ENCODE results near the gene SLC1A7. TPM values are rescaled to one million over a fixed set of nuclear protein-coding genes. Genes with fewer than 3 reads are reported as not detected.
"Not testable (repeated sequence)": the region's sequence is repeated elsewhere in the genome, so short reads cannot be mapped to it uniquely, and the experiment has no call there.

SLC1A7 gene
- total RNA-seq: not detected

- Histone ChIP-seq H3K9me3 (ENCODE audit: control insufficient read depth in 3 of 3, low read length in 3 of 3) (peaks cover 0 to 2% (median 0%) of the 10 kb centered on the region in 3 donors), H3K27ac (ENCODE audit: low read depth, low read length) (no peak within 1 kb of the TSS), H3K27me3 (ENCODE audit: control insufficient read depth in 3 of 3, insufficient read depth in 3 of 3, low read length in 3 of 3) (no peaks in the 10 kb centered on the region), H3K36me3 (ENCODE audit: control insufficient read depth in 3 of 3, insufficient read depth in 3 of 3, low read length in 3 of 3) (no peaks in the 10 kb centered on the region), H3K9ac (ENCODE audit: low read depth in 1 of 3, low read length in 3 of 3) (no peak within 1 kb of the TSS), H3K4me1 (ENCODE audit: control insufficient read depth in 3 of 3, insufficient read depth in 3 of 3, low read length in 3 of 3) (peaks cover 9 to 19% (median 17%) of the 10 kb centered on the region in 3 donors), H3K4me3 (ENCODE audit: low read length in 3 of 3) (no peak within 1 kb of the TSS)
Measured at GRCh38 chr1:53142226-53142853, at the start of gene SLC1A7. TSS of gene SLC1A7 (minus strand) at chr1:53142638. CDS start at chr1:53142449, 189 bp downstream.

- Histone ChIP-seq H3K4me1 (ENCODE audit: control insufficient read depth in 3 of 3, insufficient read depth in 3 of 3, low read length in 3 of 3) (peaks cover 0 to 1% (median 0%) of the 10 kb centered on the region in 3 donors), H3K9ac (ENCODE audit: low read depth in 1 of 3, low read length in 3 of 3) (no peak overlapping the region), H3K27me3 (ENCODE audit: control insufficient read depth in 3 of 3, insufficient read depth in 3 of 3, low read length in 3 of 3) (no peaks in the 10 kb centered on the region), H3K36me3 (ENCODE audit: control insufficient read depth in 3 of 3, insufficient read depth in 3 of 3, low read length in 3 of 3) (no peaks in the 10 kb centered on the region), H3K9me3 (ENCODE audit: control insufficient read depth in 3 of 3, low read length in 3 of 3) (no peaks in the 10 kb centered on the region), H3K4me3 (ENCODE audit: low read length in 3 of 3) (no peak overlapping the region), H3K27ac (ENCODE audit: low read depth, low read length) (no peak overlapping the region)
Measured at GRCh38 chr1:53190210-53190611, 47.8 kb upstream of the SLC1A7 start.

GRCh38 chr1:53189061-53189460, 46.6 kb upstream of the SLC1A7 start:
- no peak overlapping the region for H3K9ac ChIP-seq (ENCODE audit: low read depth in 1 of 3, low read length in 3 of 3)
- H3K4me1 ChIP-seq (ENCODE audit: control insufficient read depth in 3 of 3, insufficient read depth in 3 of 3, low read length in 3 of 3): no peaks in the 10 kb centered on the region
- H3K36me3 ChIP-seq (ENCODE audit: control insufficient read depth in 3 of 3, insufficient read depth in 3 of 3, low read length in 3 of 3): no peaks in the 10 kb centered on the region
- H3K27me3 ChIP-seq (ENCODE audit: control insufficient read depth in 3 of 3, insufficient read depth in 3 of 3, low read length in 3 of 3): no peaks in the 10 kb centered on the region
- no peaks in the 10 kb centered on the region for H3K9me3 ChIP-seq (ENCODE audit: control insufficient read depth in 3 of 3, low read length in 3 of 3)
- no peak overlapping the region for H3K27ac ChIP-seq (ENCODE audit: low read depth, low read length)
- H3K4me3 ChIP-seq (ENCODE audit: low read length in 3 of 3): no peak overlapping the region

GRCh38 chr1:53188099-53188498, 45.7 kb upstream of the SLC1A7 start:
- no peaks in the 10 kb centered on the region for H3K36me3 ChIP-seq (ENCODE audit: control insufficient read depth in 3 of 3, insufficient read depth in 3 of 3, low read length in 3 of 3)
- H3K4me3 ChIP-seq (ENCODE audit: low read length in 3 of 3): no peak overlapping the region
- no peak overlapping the region for H3K27ac ChIP-seq (ENCODE audit: low read depth, low read length)
- H3K9ac ChIP-seq (ENCODE audit: low read depth in 1 of 3, low read length in 3 of 3): no peak overlapping the region
- no peaks in the 10 kb centered on the region for H3K27me3 ChIP-seq (ENCODE audit: control insufficient read depth in 3 of 3, insufficient read depth in 3 of 3, low read length in 3 of 3)
- H3K9me3 ChIP-seq (ENCODE audit: control insufficient read depth in 3 of 3, low read length in 3 of 3): no peaks in the 10 kb centered on the region
- no peaks in the 10 kb centered on the region for H3K4me1 ChIP-seq (ENCODE audit: control insufficient read depth in 3 of 3, insufficient read depth in 3 of 3, low read length in 3 of 3)

- Histone ChIP-seq H3K4me3 (ENCODE audit: low read length in 3 of 3) (no peak overlapping the region), H3K9me3 (ENCODE audit: control insufficient read depth in 3 of 3, low read length in 3 of 3) (no peaks in the 10 kb centered on the region), H3K9ac (ENCODE audit: low read depth in 1 of 3, low read length in 3 of 3) (no peak overlapping the region), H3K36me3 (ENCODE audit: control insufficient read depth in 3 of 3, insufficient read depth in 3 of 3, low read length in 3 of 3) (no peaks in the 10 kb centered on the region), H3K27ac (ENCODE audit: low read depth, low read length) (no peak overlapping the region), H3K4me1 (ENCODE audit: control insufficient read depth in 3 of 3, insufficient read depth in 3 of 3, low read length in 3 of 3) (no peaks in the 10 kb centered on the region), H3K27me3 (ENCODE audit: control insufficient read depth in 3 of 3, insufficient read depth in 3 of 3, low read length in 3 of 3) (no peaks in the 10 kb centered on the region)
Measured at GRCh38 chr1:53187401-53187800, 45.0 kb upstream of the SLC1A7 start.

GRCh38 chr1:53186533-53186932, 44.1 kb upstream of the SLC1A7 start:
- no peaks in the 10 kb centered on the region for H3K36me3 ChIP-seq (ENCODE audit: control insufficient read depth in 3 of 3, insufficient read depth in 3 of 3, low read length in 3 of 3)
- no peak overlapping the region for H3K4me3 ChIP-seq (ENCODE audit: low read length in 3 of 3)
- H3K9ac ChIP-seq (ENCODE audit: low read depth in 1 of 3, low read length in 3 of 3): no peak overlapping the region
- no peak overlapping the region for H3K27ac ChIP-seq (ENCODE audit: low read depth, low read length)
- H3K9me3 ChIP-seq (ENCODE audit: control insufficient read depth in 3 of 3, low read length in 3 of 3): no peaks in the 10 kb centered on the region
- no peaks in the 10 kb centered on the region for H3K27me3 ChIP-seq (ENCODE audit: control insufficient read depth in 3 of 3, insufficient read depth in 3 of 3, low read length in 3 of 3)
- peaks cover 0 to 3% (median 3%) of the 10 kb centered on the region in 3 donors for H3K4me1 ChIP-seq (ENCODE audit: control insufficient read depth in 3 of 3, insufficient read depth in 3 of 3, low read length in 3 of 3)

GRCh38 chr1:53185955-53186297, 43.5 kb upstream of the SLC1A7 start:
- not testable (repeated sequence) for H3K36me3 ChIP-seq (ENCODE audit: control insufficient read depth in 3 of 3, insufficient read depth in 3 of 3, low read length in 3 of 3); H3K4me3 ChIP-seq (ENCODE audit: low read length in 3 of 3); H3K4me1 ChIP-seq (ENCODE audit: control insufficient read depth in 3 of 3, insufficient read depth in 3 of 3, low read length in 3 of 3); H3K27me3 ChIP-seq (ENCODE audit: control insufficient read depth in 3 of 3, insufficient read depth in 3 of 3, low read length in 3 of 3); H3K27ac ChIP-seq (ENCODE audit: low read depth, low read length); H3K9ac ChIP-seq (ENCODE audit: low read depth in 1 of 3, low read length in 3 of 3); H3K9me3 ChIP-seq (ENCODE audit: control insufficient read depth in 3 of 3, low read length in 3 of 3)

GRCh38 chr1:53183095-53183990, 40.9 kb upstream of the SLC1A7 start:
- no peaks in the 10 kb centered on the region for H3K27me3 ChIP-seq (ENCODE audit: control insufficient read depth in 3 of 3, insufficient read depth in 3 of 3, low read length in 3 of 3)
- no peak overlapping the region for H3K27ac ChIP-seq (ENCODE audit: low read depth, low read length)
- H3K9ac ChIP-seq (ENCODE audit: low read depth in 1 of 3, low read length in 3 of 3): no peak overlapping the region
- no peak overlapping the region for H3K4me3 ChIP-seq (ENCODE audit: low read length in 3 of 3)
- H3K9me3 ChIP-seq (ENCODE audit: control insufficient read depth in 3 of 3, low read length in 3 of 3): no peaks in the 10 kb centered on the region
- no peaks in the 10 kb centered on the region for H3K36me3 ChIP-seq (ENCODE audit: control insufficient read depth in 3 of 3, insufficient read depth in 3 of 3, low read length in 3 of 3)
- peaks cover 0 to 3% (median 3%) of the 10 kb centered on the region in 3 donors for H3K4me1 ChIP-seq (ENCODE audit: control insufficient read depth in 3 of 3, insufficient read depth in 3 of 3, low read length in 3 of 3)

GRCh38 chr1:53182716-53183094, 40.3 kb upstream of the SLC1A7 start:
- no peak overlapping the region for H3K27ac ChIP-seq (ENCODE audit: low read depth, low read length)
- H3K4me1 ChIP-seq (ENCODE audit: control insufficient read depth in 3 of 3, insufficient read depth in 3 of 3, low read length in 3 of 3): peaks cover 0 to 3% (median 3%) of the 10 kb centered on the region in 3 donors
- no peaks in the 10 kb centered on the region for H3K9me3 ChIP-seq (ENCODE audit: control insufficient read depth in 3 of 3, low read length in 3 of 3)
- H3K27me3 ChIP-seq (ENCODE audit: control insufficient read depth in 3 of 3, insufficient read depth in 3 of 3, low read length in 3 of 3): no peaks in the 10 kb centered on the region
- no peak overlapping the region for H3K9ac ChIP-seq (ENCODE audit: low read depth in 1 of 3, low read length in 3 of 3)
- no peaks in the 10 kb centered on the region for H3K36me3 ChIP-seq (ENCODE audit: control insufficient read depth in 3 of 3, insufficient read depth in 3 of 3, low read length in 3 of 3)
- H3K4me3 ChIP-seq (ENCODE audit: low read length in 3 of 3): no peak overlapping the region

- Histone ChIP-seq H3K9me3 (ENCODE audit: control insufficient read depth in 3 of 3, low read length in 3 of 3) (no peaks in the 10 kb centered on the region), H3K9ac (ENCODE audit: low read depth in 1 of 3, low read length in 3 of 3) (no peak overlapping the region), H3K36me3 (ENCODE audit: control insufficient read depth in 3 of 3, insufficient read depth in 3 of 3, low read length in 3 of 3) (no peaks in the 10 kb centered on the region), H3K27ac (ENCODE audit: low read depth, low read length) (no peak overlapping the region), H3K4me3 (ENCODE audit: low read length in 3 of 3) (no peak overlapping the region), H3K27me3 (ENCODE audit: control insufficient read depth in 3 of 3, insufficient read depth in 3 of 3, low read length in 3 of 3) (no peaks in the 10 kb centered on the region), H3K4me1 (ENCODE audit: control insufficient read depth in 3 of 3, insufficient read depth in 3 of 3, low read length in 3 of 3) (peaks cover 0 to 3% (median 3%) of the 10 kb centered on the region in 3 donors)
Measured at GRCh38 chr1:53182111-53182593, 39.7 kb upstream of the SLC1A7 start.
